Osteoblast (primary cell): ENCODE data around the gene MLF1. TPM values are rescaled to one million over a fixed set of nuclear protein-coding genes. Genes with fewer than 3 reads are reported as not detected.

Experiments used
- DNase-seq: peaks from one replicate; pipeline ENCODE4 v3.0.0; 2011; ENCODE audit warnings: low spot score, mixed read lengths; ENCODE audit not compliant: insufficient read length; ENCODE audit errors: missing footprints
- H2AFZ ChIP-seq: 2 replicates; pipeline ENCODE4 v1.6.0; 2011; ENCODE audit warnings: mild to moderate bottlenecking, low read length
- H3K27ac ChIP-seq: 2 replicates; pipeline ENCODE4 v1.5.1; 2011; ENCODE audit warnings: mild to moderate bottlenecking, low read depth, low read length, moderate library complexity
- H3K27me3 ChIP-seq: 2 replicates; pipeline ENCODE4 v1.6.0; 2012; ENCODE audit warnings: mild to moderate bottlenecking, control low read depth, inconsistent platforms, low read length, moderate library complexity; ENCODE audit not compliant: insufficient read depth
- H3K36me3 ChIP-seq: 2 replicates; pipeline ENCODE4 v1.5.1; 2011; ENCODE audit warnings: mild to moderate bottlenecking, low read length, control low read depth, moderate library complexity; ENCODE audit not compliant: insufficient read depth
- H3K4me1 ChIP-seq: 2 replicates; pipeline ENCODE4 v1.5.1; 2011; ENCODE audit warnings: mild to moderate bottlenecking, low read length, control low read depth, moderate library complexity; ENCODE audit not compliant: insufficient read depth
- H3K4me2 ChIP-seq: 2 replicates; pipeline ENCODE4 v1.6.0; 2011; ENCODE audit warnings: mild to moderate bottlenecking, low read length; ENCODE audit not compliant: insufficient read depth
- H3K4me3 ChIP-seq: fragments of 200-600 bp; sonication (generic); 3 replicates; pipeline ENCODE4 v1.5.1; 2012; ENCODE audit warnings: mild to moderate bottlenecking, low read length, inconsistent platforms; ENCODE audit not compliant: insufficient read depth
- H3K79me2 ChIP-seq: 2 replicates; pipeline ENCODE4 v1.6.0; 2012; ENCODE audit warnings: mild to moderate bottlenecking, low read length, control low read depth, inconsistent platforms; ENCODE audit not compliant: insufficient read depth
- H3K9me3 ChIP-seq: 2 replicates; pipeline ENCODE4 v1.5.1; 2011; ENCODE audit warnings: low read depth, low read length, control low read depth
- H4K20me1 ChIP-seq: 2 replicates; pipeline ENCODE4 v1.6.0; 2012; ENCODE audit warnings: mild to moderate bottlenecking, low read length, control low read depth; ENCODE audit not compliant: insufficient read depth
- total RNA-seq: library from RNA; depleted of rRNA; stranded (reverse); fragments of >200 nt; gene quantifications from 2 replicates; pipeline ENCODE4 v1.2.3, GENCODE V29; 2012
- TF ChIP-seq, protein P1 (sequence below): IDR thresholded peaks from 2 replicates; pipeline ENCODE4 v1.5.1; 2011; ENCODE audit warnings: mild to moderate bottlenecking, low read depth, low read length, moderate library complexity; ENCODE audit errors: extremely low read depth

Gene MLF1
- total RNA-seq, 1 donor: 14.1 TPM

DNA sequence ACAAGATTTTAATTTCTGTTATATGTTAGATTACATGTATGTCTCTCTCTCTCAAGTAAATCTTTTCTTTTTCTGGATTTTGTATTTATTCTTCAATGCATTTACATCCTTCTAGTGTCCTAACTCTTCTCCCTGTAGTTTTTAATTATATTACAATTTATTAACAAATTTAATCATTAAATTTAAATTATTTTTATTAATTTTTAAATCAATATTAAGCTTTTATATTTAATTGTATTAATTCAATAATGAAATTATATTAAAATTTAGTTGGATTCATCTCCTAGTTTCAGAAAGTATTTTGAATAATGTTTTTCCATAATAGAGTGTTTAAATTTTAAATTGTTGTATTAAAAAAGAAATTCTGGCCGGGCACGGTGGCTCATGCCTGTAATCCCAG is 29.8 kb downstream of the MLF1 start:
- H2AFZ ChIP-seq: no peak overlapping the region
- H4K20me1 ChIP-seq: no peaks in the 10 kb centered on the region
- H3K4me1 ChIP-seq: no peaks in the 10 kb centered on the region
- H3K9me3 ChIP-seq: no peaks in the 10 kb centered on the region
- H3K36me3 ChIP-seq: no peaks in the 10 kb centered on the region
- no peak overlapping the region for H3K4me2 ChIP-seq
- TF ChIP-seq, protein P1, sequence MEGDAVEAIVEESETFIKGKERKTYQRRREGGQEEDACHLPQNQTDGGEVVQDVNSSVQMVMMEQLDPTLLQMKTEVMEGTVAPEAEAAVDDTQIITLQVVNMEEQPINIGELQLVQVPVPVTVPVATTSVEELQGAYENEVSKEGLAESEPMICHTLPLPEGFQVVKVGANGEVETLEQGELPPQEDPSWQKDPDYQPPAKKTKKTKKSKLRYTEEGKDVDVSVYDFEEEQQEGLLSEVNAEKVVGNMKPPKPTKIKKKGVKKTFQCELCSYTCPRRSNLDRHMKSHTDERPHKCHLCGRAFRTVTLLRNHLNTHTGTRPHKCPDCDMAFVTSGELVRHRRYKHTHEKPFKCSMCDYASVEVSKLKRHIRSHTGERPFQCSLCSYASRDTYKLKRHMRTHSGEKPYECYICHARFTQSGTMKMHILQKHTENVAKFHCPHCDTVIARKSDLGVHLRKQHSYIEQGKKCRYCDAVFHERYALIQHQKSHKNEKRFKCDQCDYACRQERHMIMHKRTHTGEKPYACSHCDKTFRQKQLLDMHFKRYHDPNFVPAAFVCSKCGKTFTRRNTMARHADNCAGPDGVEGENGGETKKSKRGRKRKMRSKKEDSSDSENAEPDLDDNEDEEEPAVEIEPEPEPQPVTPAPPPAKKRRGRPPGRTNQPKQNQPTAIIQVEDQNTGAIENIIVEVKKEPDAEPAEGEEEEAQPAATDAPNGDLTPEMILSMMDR: no peak
- no peaks in the 10 kb centered on the region for H3K27me3 ChIP-seq
- H3K4me3 ChIP-seq: no peak overlapping the region
- no peak overlapping the region for H3K27ac ChIP-seq
- no peaks in the 10 kb centered on the region for H3K79me2 ChIP-seq
- DNase-seq: no peak

DNA sequence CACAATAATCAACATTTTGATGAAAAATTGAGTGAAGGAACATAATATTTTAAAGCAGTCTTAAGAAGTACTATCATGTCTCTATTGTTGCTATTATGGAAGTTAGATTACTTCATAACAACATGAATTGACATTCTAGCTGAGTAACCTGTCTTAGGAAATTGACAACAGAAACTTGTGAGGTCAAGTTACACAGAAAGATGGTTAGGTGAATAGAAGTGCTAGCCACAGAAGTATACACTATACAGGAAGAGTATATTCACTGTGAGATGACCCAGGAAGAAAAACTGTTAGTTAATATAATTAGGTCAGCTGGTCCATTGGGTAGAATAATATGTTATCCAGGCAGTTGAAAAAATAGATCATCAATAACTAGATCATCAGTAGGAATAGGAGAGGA is 31.2 kb downstream of the MLF1 start:
- H3K27ac ChIP-seq: no peak overlapping the region
- no peaks in the 10 kb centered on the region for H3K27me3 ChIP-seq
- H3K4me3 ChIP-seq: no peak overlapping the region
- H3K4me2 ChIP-seq: no peak overlapping the region
- no peak for DNase-seq
- no peak overlapping the region for H2AFZ ChIP-seq
- no peaks in the 10 kb centered on the region for H3K36me3 ChIP-seq
- TF ChIP-seq, protein P1: no peak
- no peaks in the 10 kb centered on the region for H3K9me3 ChIP-seq
- H4K20me1 ChIP-seq: no peaks in the 10 kb centered on the region
- H3K4me1 ChIP-seq: no peaks in the 10 kb centered on the region
- no peaks in the 10 kb centered on the region for H3K79me2 ChIP-seq

DNA sequence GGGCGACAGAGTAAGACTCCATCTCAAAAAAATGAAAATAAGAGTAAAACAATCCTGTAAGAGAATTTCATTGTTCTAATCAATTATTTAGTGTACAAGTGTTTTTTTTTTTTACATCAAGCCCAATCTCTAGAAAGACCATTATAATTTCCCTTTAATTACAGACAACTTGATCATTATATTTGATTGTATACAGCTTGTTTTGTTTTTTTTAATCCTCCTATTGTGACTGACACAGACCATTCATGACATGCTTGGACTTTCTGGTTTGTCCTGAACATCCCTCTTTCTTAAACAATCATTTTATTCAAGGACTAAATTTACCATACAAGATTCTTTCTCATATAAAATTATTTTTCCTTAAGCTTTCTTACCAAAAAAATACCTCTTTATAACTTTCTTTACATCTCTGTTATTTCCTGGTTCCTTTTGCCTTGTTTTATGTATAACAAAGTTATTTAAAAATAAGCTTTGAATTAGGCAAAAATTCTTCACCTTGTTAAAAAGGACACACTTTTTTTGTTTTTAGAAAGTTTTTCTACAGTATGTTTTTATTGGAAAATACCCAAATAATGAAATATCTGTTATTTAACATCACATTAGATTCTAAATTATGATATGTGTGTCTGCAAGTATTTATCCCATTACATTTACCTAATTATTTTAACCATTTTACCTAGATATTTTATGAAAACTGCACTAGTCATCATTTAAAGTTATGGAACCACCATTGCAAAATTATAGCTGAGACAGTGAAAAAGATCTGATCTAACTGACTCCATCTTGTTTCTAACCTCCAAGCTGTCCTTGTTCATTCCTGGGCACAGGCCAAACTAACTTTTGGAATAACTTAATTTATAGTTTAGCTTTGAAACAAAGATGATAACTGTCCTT is 47.2 kb downstream of the MLF1 start:
- TF ChIP-seq, protein P1: no peak
- H3K4me2 ChIP-seq: no peak overlapping the region
- DNase-seq: no peak

DNA sequence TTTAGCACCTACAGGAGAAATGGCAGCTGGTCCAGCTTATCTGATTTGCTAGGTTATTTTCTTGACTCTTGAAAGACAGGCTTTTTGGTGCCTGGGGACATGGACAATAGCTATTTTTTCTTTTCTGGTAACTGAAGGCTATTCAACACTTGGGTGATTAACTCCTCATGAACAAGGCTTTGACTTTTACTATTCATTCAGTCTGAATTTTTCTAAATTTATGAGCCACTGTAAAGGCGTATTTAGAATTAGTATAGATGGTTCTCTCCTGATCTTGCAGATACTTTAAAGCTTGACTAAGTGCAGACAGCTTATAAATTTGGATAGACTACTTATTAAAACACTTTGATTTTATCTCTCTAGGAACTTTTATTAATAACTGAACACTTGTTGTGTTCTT is 54.9 kb downstream of the MLF1 start:
- TF ChIP-seq, protein P1: no peak
- no peaks in the 10 kb centered on the region for H3K27me3 ChIP-seq
- no peak for DNase-seq
- H3K27ac ChIP-seq: no peak overlapping the region
- no peaks in the 10 kb centered on the region for H3K4me1 ChIP-seq
- H3K4me3 ChIP-seq: no peak overlapping the region
- H4K20me1 ChIP-seq: no peaks in the 10 kb centered on the region
- H2AFZ ChIP-seq: no peak overlapping the region
- no peaks in the 10 kb centered on the region for H3K9me3 ChIP-seq
- H3K36me3 ChIP-seq: no peaks in the 10 kb centered on the region
- no peak overlapping the region for H3K4me2 ChIP-seq
- no peaks in the 10 kb centered on the region for H3K79me2 ChIP-seq

More for the DNA sequence above, 47.2 kb downstream of the MLF1 start:
- no peaks in the 10 kb centered on the region for H3K9me3 ChIP-seq
- no peaks in the 10 kb centered on the region for H3K36me3 ChIP-seq
- H3K79me2 ChIP-seq: no peaks in the 10 kb centered on the region
- H2AFZ ChIP-seq: no peak overlapping the region
- H3K4me1 ChIP-seq: no peaks in the 10 kb centered on the region
- H3K27me3 ChIP-seq: no peaks in the 10 kb centered on the region
- no peaks in the 10 kb centered on the region for H4K20me1 ChIP-seq
- no peak overlapping the region for H3K27ac ChIP-seq
- no peak overlapping the region for H3K4me3 ChIP-seq
